ENCODE measurements around the gene CD27. TPM values are rescaled to one million over a fixed set of nuclear protein-coding genes. Genes with fewer than 3 reads are reported as not detected.

The CD27 gene
- total and polyA plus RNA-seq, 9 of the 15 experiments (the other 6 are each of a cell fraction or from before 2014, with no cell fraction given) = 0.24 TPM; not detected in 8

DNA sequence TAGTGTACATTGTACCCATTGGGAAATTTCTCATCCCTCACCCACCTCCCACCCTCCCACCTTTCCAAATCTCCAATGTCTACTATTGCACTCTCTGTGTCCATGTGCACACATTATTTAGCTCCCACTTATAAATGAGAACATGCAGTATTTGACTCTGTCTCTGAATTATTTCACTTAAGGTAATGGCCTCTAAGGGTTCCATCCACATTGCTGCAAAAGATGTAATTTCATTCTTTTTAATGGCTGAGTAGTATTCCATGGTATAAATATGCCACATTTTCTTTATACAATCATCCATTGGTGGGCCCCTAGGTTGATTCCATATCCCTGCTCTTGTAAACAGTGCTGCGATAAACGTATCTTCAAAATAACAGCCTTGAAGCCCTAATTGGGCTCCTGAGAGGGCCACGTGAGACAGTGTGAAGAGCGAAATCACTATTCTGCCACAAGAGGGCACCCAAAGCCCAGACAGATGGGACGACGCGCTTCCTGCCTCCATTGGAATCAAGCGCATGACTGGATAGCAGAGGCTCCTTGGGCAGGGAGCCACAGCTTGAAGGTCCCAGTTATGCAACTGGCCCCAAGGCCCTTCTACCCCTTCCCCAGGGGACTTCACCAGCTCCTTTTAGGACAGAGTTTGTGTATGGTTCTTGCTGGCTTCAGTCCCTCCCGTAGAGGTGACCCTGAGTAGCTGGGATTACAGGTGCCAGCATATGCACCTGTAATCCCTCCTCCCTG, 21.3 kb upstream of the CD27 start (continued):
- TF ChIP-seq NONO (IDR thresholded peaks at IDR 0.05; ENCODE audit: low read depth in 2 of 2, low read length in 1 of 2) = no peak
- TF ChIP-seq HCFC1 (IDR thresholded peaks at IDR 0.05; ENCODE audit: low read depth, low read length) = 0 out of 2 replicates have a peak, but pooled peaks have one; percentile 14
- TF ChIP-seq KLF1 (tag; IDR thresholded peaks at IDR 0.05) = no peak
- peak in 1 of 2 experiments; percentile 39; a peak in 2 of 4 replicates for TF ChIP-seq NRF1 (conservative IDR thresholded peaks at IDR 0.05 in 1 of 2, IDR thresholded peaks at IDR 0.05 in 1 of 2)
- TF ChIP-seq, protein P1, sequence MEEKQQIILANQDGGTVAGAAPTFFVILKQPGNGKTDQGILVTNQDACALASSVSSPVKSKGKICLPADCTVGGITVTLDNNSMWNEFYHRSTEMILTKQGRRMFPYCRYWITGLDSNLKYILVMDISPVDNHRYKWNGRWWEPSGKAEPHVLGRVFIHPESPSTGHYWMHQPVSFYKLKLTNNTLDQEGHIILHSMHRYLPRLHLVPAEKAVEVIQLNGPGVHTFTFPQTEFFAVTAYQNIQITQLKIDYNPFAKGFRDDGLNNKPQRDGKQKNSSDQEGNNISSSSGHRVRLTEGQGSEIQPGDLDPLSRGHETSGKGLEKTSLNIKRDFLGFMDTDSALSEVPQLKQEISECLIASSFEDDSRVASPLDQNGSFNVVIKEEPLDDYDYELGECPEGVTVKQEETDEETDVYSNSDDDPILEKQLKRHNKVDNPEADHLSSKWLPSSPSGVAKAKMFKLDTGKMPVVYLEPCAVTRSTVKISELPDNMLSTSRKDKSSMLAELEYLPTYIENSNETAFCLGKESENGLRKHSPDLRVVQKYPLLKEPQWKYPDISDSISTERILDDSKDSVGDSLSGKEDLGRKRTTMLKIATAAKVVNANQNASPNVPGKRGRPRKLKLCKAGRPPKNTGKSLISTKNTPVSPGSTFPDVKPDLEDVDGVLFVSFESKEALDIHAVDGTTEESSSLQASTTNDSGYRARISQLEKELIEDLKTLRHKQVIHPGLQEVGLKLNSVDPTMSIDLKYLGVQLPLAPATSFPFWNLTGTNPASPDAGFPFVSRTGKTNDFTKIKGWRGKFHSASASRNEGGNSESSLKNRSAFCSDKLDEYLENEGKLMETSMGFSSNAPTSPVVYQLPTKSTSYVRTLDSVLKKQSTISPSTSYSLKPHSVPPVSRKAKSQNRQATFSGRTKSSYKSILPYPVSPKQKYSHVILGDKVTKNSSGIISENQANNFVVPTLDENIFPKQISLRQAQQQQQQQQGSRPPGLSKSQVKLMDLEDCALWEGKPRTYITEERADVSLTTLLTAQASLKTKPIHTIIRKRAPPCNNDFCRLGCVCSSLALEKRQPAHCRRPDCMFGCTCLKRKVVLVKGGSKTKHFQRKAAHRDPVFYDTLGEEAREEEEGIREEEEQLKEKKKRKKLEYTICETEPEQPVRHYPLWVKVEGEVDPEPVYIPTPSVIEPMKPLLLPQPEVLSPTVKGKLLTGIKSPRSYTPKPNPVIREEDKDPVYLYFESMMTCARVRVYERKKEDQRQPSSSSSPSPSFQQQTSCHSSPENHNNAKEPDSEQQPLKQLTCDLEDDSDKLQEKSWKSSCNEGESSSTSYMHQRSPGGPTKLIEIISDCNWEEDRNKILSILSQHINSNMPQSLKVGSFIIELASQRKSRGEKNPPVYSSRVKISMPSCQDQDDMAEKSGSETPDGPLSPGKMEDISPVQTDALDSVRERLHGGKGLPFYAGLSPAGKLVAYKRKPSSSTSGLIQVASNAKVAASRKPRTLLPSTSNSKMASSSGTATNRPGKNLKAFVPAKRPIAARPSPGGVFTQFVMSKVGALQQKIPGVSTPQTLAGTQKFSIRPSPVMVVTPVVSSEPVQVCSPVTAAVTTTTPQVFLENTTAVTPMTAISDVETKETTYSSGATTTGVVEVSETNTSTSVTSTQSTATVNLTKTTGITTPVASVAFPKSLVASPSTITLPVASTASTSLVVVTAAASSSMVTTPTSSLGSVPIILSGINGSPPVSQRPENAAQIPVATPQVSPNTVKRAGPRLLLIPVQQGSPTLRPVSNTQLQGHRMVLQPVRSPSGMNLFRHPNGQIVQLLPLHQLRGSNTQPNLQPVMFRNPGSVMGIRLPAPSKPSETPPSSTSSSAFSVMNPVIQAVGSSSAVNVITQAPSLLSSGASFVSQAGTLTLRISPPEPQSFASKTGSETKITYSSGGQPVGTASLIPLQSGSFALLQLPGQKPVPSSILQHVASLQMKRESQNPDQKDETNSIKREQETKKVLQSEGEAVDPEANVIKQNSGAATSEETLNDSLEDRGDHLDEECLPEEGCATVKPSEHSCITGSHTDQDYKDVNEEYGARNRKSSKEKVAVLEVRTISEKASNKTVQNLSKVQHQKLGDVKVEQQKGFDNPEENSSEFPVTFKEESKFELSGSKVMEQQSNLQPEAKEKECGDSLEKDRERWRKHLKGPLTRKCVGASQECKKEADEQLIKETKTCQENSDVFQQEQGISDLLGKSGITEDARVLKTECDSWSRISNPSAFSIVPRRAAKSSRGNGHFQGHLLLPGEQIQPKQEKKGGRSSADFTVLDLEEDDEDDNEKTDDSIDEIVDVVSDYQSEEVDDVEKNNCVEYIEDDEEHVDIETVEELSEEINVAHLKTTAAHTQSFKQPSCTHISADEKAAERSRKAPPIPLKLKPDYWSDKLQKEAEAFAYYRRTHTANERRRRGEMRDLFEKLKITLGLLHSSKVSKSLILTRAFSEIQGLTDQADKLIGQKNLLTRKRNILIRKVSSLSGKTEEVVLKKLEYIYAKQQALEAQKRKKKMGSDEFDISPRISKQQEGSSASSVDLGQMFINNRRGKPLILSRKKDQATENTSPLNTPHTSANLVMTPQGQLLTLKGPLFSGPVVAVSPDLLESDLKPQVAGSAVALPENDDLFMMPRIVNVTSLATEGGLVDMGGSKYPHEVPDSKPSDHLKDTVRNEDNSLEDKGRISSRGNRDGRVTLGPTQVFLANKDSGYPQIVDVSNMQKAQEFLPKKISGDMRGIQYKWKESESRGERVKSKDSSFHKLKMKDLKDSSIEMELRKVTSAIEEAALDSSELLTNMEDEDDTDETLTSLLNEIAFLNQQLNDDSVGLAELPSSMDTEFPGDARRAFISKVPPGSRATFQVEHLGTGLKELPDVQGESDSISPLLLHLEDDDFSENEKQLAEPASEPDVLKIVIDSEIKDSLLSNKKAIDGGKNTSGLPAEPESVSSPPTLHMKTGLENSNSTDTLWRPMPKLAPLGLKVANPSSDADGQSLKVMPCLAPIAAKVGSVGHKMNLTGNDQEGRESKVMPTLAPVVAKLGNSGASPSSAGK (IDR thresholded peaks at IDR 0.05) = peak; percentile 91
- peak; percentile 46; the same call in 1 of the 2 replicates for TF ChIP-seq CREM (IDR thresholded peaks at IDR 0.05; ENCODE audit: low read depth)
- 0 out of 2 replicates have a peak, but pooled peaks have one; percentile 7 for TF ChIP-seq TCF3 (CRISPR knock-in tag; IDR thresholded peaks at IDR 0.05)
- no peak for TF ChIP-seq HLTF (IDR thresholded peaks at IDR 0.05)
- TF ChIP-seq, protein P2, sequence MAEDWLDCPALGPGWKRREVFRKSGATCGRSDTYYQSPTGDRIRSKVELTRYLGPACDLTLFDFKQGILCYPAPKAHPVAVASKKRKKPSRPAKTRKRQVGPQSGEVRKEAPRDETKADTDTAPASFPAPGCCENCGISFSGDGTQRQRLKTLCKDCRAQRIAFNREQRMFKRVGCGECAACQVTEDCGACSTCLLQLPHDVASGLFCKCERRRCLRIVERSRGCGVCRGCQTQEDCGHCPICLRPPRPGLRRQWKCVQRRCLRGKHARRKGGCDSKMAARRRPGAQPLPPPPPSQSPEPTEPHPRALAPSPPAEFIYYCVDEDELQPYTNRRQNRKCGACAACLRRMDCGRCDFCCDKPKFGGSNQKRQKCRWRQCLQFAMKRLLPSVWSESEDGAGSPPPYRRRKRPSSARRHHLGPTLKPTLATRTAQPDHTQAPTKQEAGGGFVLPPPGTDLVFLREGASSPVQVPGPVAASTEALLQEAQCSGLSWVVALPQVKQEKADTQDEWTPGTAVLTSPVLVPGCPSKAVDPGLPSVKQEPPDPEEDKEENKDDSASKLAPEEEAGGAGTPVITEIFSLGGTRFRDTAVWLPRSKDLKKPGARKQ (CRISPR knock-in tag; IDR thresholded peaks at IDR 0.05) = no peak

All from K562 (cell line).